Chondrocyte (in vitro differentiated cells): Measurements from ENCODE around the gene CPOX. TPM values are rescaled to one million over a fixed set of nuclear protein-coding genes. Genes with fewer than 3 reads are reported as not detected.

Source experiments
- DNase-seq: peaks from one replicate; pipeline ENCODE4 v3.0.0; 2021; ENCODE audit warnings: mixed read lengths, low spot score
- H3K27ac Mint-ChIP-seq: one replicate; pipeline ENCODE4 v1.8.0; 2021; ENCODE audit warnings: mild to moderate bottlenecking, moderate library complexity, mixed read lengths; ENCODE audit not compliant: unreplicated experiment
- H3K27me3 Mint-ChIP-seq: 2 replicates; pipeline ENCODE4 v1.8.0; 2021; ENCODE audit warnings: low read depth, mixed read lengths
- H3K36me3 Mint-ChIP-seq: 2 replicates; pipeline ENCODE4 v1.8.0; 2021; ENCODE audit warnings: low read depth, mixed read lengths
- H3K4me1 Mint-ChIP-seq: 2 replicates; pipeline ENCODE4 v1.8.0; 2021; ENCODE audit warnings: low read depth, mild to moderate bottlenecking, mixed read lengths
- H3K4me3 Mint-ChIP-seq: one replicate; pipeline ENCODE4 v1.8.0; 2021; ENCODE audit warnings: mild to moderate bottlenecking, moderate library complexity, mixed read lengths; ENCODE audit not compliant: unreplicated experiment
- H3K9me3 Mint-ChIP-seq: 2 replicates; pipeline ENCODE4 v1.8.0; 2021; ENCODE audit warnings: low read depth, mixed read lengths
- total RNA-seq: library from RNA; stranded (reverse); gene quantifications from 3 replicates; pipeline ENCODE4 v1.2.1, GENCODE V29; 2021
- TF ChIP-seq, protein P1 (sequence below): fragments of 200-600 bp; sonication (generic); IDR thresholded peaks from 2 replicates; pipeline ENCODE4 v1.5.0; 2021; ENCODE audit warnings: antibody characterized with exemption, mild to moderate bottlenecking, moderate library complexity

CPOX gene
- total RNA-seq, 1 donor from 2014 or later = 16.2 TPM

DNA sequence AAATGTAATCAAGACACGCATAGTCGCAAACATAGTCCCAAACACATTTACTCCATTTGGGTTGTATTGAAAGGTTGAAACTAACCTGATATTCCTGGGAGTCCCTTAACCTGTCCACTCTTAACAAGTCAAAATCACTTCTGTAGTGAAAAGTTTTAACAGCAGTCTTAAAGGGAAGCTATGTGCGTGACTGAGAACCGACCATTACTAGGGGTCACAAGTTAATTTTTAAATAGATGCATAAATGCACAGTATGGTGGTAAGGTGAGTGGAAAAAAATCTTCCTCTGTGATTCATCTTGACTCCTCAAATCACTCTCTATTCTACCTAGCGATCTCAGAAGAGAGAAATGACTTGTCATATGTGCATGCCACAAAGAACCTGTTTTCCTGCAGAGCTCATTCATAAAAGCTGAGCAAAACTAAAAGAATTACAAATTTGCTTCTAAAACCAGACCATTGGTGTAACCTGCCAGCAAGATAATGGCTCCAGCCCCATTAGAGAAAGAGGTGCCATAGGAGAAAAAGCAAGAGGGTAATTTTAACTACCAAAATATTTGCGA lies 56.9 kb downstream of the CPOX start:
- no peak overlapping the region for H3K4me3 Mint-ChIP-seq
- DNase-seq = no peak
- no peak overlapping the region for H3K27ac Mint-ChIP-seq
- no peaks in the 10 kb centered on the region for H3K4me1 Mint-ChIP-seq
- no peaks in the 10 kb centered on the region for H3K9me3 Mint-ChIP-seq
- peaks cover 22% of the 10 kb centered on the region for H3K27me3 Mint-ChIP-seq
- no peaks in the 10 kb centered on the region for H3K36me3 Mint-ChIP-seq
- TF ChIP-seq, protein P1, sequence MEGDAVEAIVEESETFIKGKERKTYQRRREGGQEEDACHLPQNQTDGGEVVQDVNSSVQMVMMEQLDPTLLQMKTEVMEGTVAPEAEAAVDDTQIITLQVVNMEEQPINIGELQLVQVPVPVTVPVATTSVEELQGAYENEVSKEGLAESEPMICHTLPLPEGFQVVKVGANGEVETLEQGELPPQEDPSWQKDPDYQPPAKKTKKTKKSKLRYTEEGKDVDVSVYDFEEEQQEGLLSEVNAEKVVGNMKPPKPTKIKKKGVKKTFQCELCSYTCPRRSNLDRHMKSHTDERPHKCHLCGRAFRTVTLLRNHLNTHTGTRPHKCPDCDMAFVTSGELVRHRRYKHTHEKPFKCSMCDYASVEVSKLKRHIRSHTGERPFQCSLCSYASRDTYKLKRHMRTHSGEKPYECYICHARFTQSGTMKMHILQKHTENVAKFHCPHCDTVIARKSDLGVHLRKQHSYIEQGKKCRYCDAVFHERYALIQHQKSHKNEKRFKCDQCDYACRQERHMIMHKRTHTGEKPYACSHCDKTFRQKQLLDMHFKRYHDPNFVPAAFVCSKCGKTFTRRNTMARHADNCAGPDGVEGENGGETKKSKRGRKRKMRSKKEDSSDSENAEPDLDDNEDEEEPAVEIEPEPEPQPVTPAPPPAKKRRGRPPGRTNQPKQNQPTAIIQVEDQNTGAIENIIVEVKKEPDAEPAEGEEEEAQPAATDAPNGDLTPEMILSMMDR = no peak

GRCh38 chr3:98534734-98535133 lies 58.7 kb downstream of the CPOX start:
- no peak overlapping the region for H3K4me3 Mint-ChIP-seq
- H3K36me3 Mint-ChIP-seq = no peaks in the 10 kb centered on the region
- H3K27ac Mint-ChIP-seq = no peak overlapping the region
- H3K4me1 Mint-ChIP-seq = no peaks in the 10 kb centered on the region
- TF ChIP-seq, protein P1 = no peak
- H3K9me3 Mint-ChIP-seq = no peaks in the 10 kb centered on the region
- DNase-seq = no peak
- H3K27me3 Mint-ChIP-seq = peaks cover 34% of the 10 kb centered on the region

GRCh38 chr3:98534168-98534567 lies 59.2 kb downstream of the CPOX start:
- Mint-ChIP-seq H3K4me1 (no peaks in the 10 kb centered on the region), H3K27ac (no peak overlapping the region), H3K9me3 (no peaks in the 10 kb centered on the region)

GRCh38 chr3:98532709-98533571 lies 60.5 kb downstream of the CPOX start:
- TF ChIP-seq, protein P1 = no peak
- H3K9me3 Mint-ChIP-seq = no peaks in the 10 kb centered on the region
- peaks cover 40% of the 10 kb centered on the region for H3K27me3 Mint-ChIP-seq
- H3K27ac Mint-ChIP-seq = no peak overlapping the region
- no peaks in the 10 kb centered on the region for H3K4me1 Mint-ChIP-seq
- no peak for DNase-seq
- H3K36me3 Mint-ChIP-seq = no peaks in the 10 kb centered on the region
- H3K4me3 Mint-ChIP-seq = no peak overlapping the region

More at GRCh38 chr3:98534168-98534567, 59.2 kb downstream of the CPOX start:
- Mint-ChIP-seq H3K27me3 (peaks cover 34% of the 10 kb centered on the region), H3K36me3 (no peaks in the 10 kb centered on the region), H3K4me3 (no peak overlapping the region)
- TF ChIP-seq, protein P1 = no peak
- no peak for DNase-seq

GRCh38 chr3:98532275-98532637 lies 61.2 kb downstream of the CPOX start:
- no peak overlapping the region for H3K4me3 Mint-ChIP-seq
- no peaks in the 10 kb centered on the region for H3K4me1 Mint-ChIP-seq
- DNase-seq = no peak
- no peak overlapping the region for H3K27ac Mint-ChIP-seq
- H3K36me3 Mint-ChIP-seq = no peaks in the 10 kb centered on the region
- no peaks in the 10 kb centered on the region for H3K9me3 Mint-ChIP-seq
- peaks cover 42% of the 10 kb centered on the region for H3K27me3 Mint-ChIP-seq
- TF ChIP-seq, protein P1 = no peak
